ENCODE data around the gene CCDC158. TPM values are rescaled to one million over a fixed set of nuclear protein-coding genes. Genes with fewer than 3 reads are reported as not detected.
"Not testable (repeated sequence)": the region's sequence is repeated elsewhere in the genome, so short reads cannot be mapped to it uniquely, and the experiment has no call there.

The CCDC158 gene
- total RNA-seq, 4 donors from 2014 or later, result not detected

- peaks cover 0 to 7% (median 3%) of the 10 kb centered on the region in 4 donors for H3K9me3 ChIP-seq
- no peaks in the 10 kb centered on the region for H3K4me1 ChIP-seq
- no peak for DNase-seq
- no peak overlapping the region for H3K4me3 ChIP-seq
- no peaks in the 10 kb centered on the region for H3K27me3 ChIP-seq
- TF ChIP-seq POLR2A (IDR thresholded peaks at IDR 0.05) (no peak), CTCF (IDR thresholded peaks at IDR 0.05) (no peak)
- H3K36me3 ChIP-seq, result no peaks in the 10 kb centered on the region
- H3K27ac ChIP-seq, result no peak overlapping the region
These were observed 56.2 kb downstream of the CCDC158 start for GRCh38 chr4:76364763-76365162.

- Histone ChIP-seq H3K4me1 (no peaks in the 10 kb centered on the region), H3K27me3 (no peaks in the 10 kb centered on the region), H3K27ac (no peak overlapping the region), H3K9me3 (peaks cover 0 to 10% (median 5%) of the 10 kb centered on the region in 4 donors), H3K4me3 (no peak overlapping the region), H3K36me3 (no peaks in the 10 kb centered on the region)
- TF ChIP-seq CTCF (IDR thresholded peaks at IDR 0.05), result no peak
- no peak for TF ChIP-seq POLR2A (IDR thresholded peaks at IDR 0.05)
- DNase-seq, result no peak
These were observed 57.2 kb downstream of the CCDC158 start for GRCh38 chr4:76363556-76364290.

GRCh38 chr4:76361689-76362412 lies 59.1 kb downstream of the CCDC158 start:
- no peak overlapping the region for H3K27ac ChIP-seq
- TF ChIP-seq CTCF (IDR thresholded peaks at IDR 0.05), result no peak
- no peak for TF ChIP-seq POLR2A (IDR thresholded peaks at IDR 0.05)
- H3K4me1 ChIP-seq, result no peaks in the 10 kb centered on the region
- no peak overlapping the region for H3K4me3 ChIP-seq
- DNase-seq, result no peak
- no peaks in the 10 kb centered on the region for H3K27me3 ChIP-seq
- H3K9me3 ChIP-seq, result peaks cover 0 to 10% (median 5%) of the 10 kb centered on the region in 4 donors
- H3K36me3 ChIP-seq, result no peaks in the 10 kb centered on the region

GRCh38 chr4:76359881-76360466 lies 61.0 kb downstream of the CCDC158 start:
- not testable (repeated sequence) for H3K4me3 ChIP-seq, H3K36me3 ChIP-seq, H3K4me1 ChIP-seq, H3K27me3 ChIP-seq, H3K27ac ChIP-seq, DNase-seq
- H3K9me3 ChIP-seq, result peaks cover 0 to 10% (median 5%) of the 10 kb centered on the region in 4 donors

- Histone ChIP-seq H3K27ac (no peak overlapping the region), H3K4me1 (no peaks in the 10 kb centered on the region), H3K4me3 (no peak overlapping the region), H3K36me3 (no peaks in the 10 kb centered on the region), H3K9me3 (peaks cover 0 to 10% (median 5%) of the 10 kb centered on the region in 4 donors), H3K27me3 (no peaks in the 10 kb centered on the region)
- DNase-seq, result no peak
- TF ChIP-seq POLR2A (IDR thresholded peaks at IDR 0.05) (no peak), CTCF (IDR thresholded peaks at IDR 0.05) (no peak)
These were observed 63.0 kb downstream of the CCDC158 start for GRCh38 chr4:76357981-76358380.

Measured in Peyer's patch (tissue), 4 donors.